HepG2 (cell line): ENCODE measurements around the gene SH2D1B. TPM values are rescaled to one million over a fixed set of nuclear protein-coding genes. Genes with fewer than 3 reads are reported as not detected.

Experiments used
- ATF2 ChIP-seq: sonication (generic); formaldehyde crosslinking; IDR thresholded peaks from 2 replicates; pipeline ENCODE4 v1.4.0; 2020; ENCODE audit warnings: missing genetic modification reagents
- CTCF ChIP-seq: sonication (generic); formaldehyde crosslinking; IDR thresholded peaks from 2 replicates; pipeline ENCODE4 v1.5.0; 2020; ENCODE audit warnings: mild to moderate bottlenecking, missing genetic modification reagents, moderate library complexity
- GLI4 ChIP-seq: sonication (generic); formaldehyde crosslinking; IDR thresholded peaks from 2 replicates; pipeline ENCODE4 v1.5.1; 2020; ENCODE audit warnings: missing genetic modification reagents, mild to moderate bottlenecking, moderate library complexity, borderline replicate concordance
- RAD21 ChIP-seq: fragments of 450-650 bp; formaldehyde crosslinking; IDR thresholded peaks from 2 replicates; pipeline ENCODE4 v1.5.0; 2020; ENCODE audit warnings: mild to moderate bottlenecking
- RXRB ChIP-seq: IDR thresholded peaks from 2 replicates; pipeline ENCODE4 v1.6.1; 2016; ENCODE audit warnings: borderline replicate concordance, missing genetic modification reagents, missing compliant biosample characterization
- SRSF4 ChIP-seq: fragments of 200-400 bp; formaldehyde crosslinking; IDR thresholded peaks from one replicate; pipeline ENCODE4 v1.6.1; 2018; ENCODE audit warnings: mild to moderate bottlenecking, low read depth, low read length, moderate library complexity; ENCODE audit not compliant: poor library complexity, severe bottlenecking
- U2AF2 ChIP-seq: fragments of 200-400 bp; formaldehyde crosslinking; IDR thresholded peaks from 2 replicates; pipeline ENCODE4 v1.6.1; 2017; ENCODE audit warnings: low read depth, mild to moderate bottlenecking, low read length
- ZNF121 ChIP-seq: sonication (generic); formaldehyde crosslinking; IDR thresholded peaks from 2 replicates; pipeline ENCODE4 v1.5.0; 2020; ENCODE audit warnings: mild to moderate bottlenecking, missing genetic modification reagents
- ZNF17 ChIP-seq: sonication (generic); formaldehyde crosslinking; IDR thresholded peaks from 2 replicates; pipeline ENCODE4 v1.5.0; 2020; ENCODE audit warnings: mild to moderate bottlenecking, missing genetic modification reagents
- ZNF24 ChIP-seq: fragments of 450-650 bp; IDR thresholded peaks from 2 replicates; pipeline ENCODE4 v1.6.1; 2017; ENCODE audit warnings: antibody characterized with exemption, mild to moderate bottlenecking
- ZNF501 ChIP-seq: sonication (generic); formaldehyde crosslinking; IDR thresholded peaks from 2 replicates; pipeline ENCODE4 v1.5.1; 2020; ENCODE audit warnings: mild to moderate bottlenecking, moderate library complexity, missing genetic modification reagents
- ZNF530 ChIP-seq: sonication (generic); formaldehyde crosslinking; IDR thresholded peaks from 2 replicates; pipeline ENCODE4 v1.5.0; 2020; ENCODE audit warnings: low read depth, mild to moderate bottlenecking, missing genetic modification reagents
- ZNF746 ChIP-seq: sonication (generic); formaldehyde crosslinking; IDR thresholded peaks from 2 replicates; pipeline ENCODE4 v1.8.0; 2022; ENCODE audit warnings: mild to moderate bottlenecking, missing genetic modification reagents
- ZNF83 ChIP-seq: sonication (generic); formaldehyde crosslinking; IDR thresholded peaks from 2 replicates; pipeline ENCODE4 v1.4.0; 2020; ENCODE audit warnings: missing genetic modification reagents, mild to moderate bottlenecking, borderline replicate concordance
- polyA plus RNA-seq, 8 experiments: library from polyadenylated mRNA; depleted of rRNA in 3 of 8; stranded (reverse) in 7 of 8; unstranded in 1 of 8; fragments of >200 nt; fragmentation: Illumina TruSeq in 4 of 8; extraction: Trizol in 4 of 8; gene quantifications; 2 replicates each; pipeline versions ENCODE4 v1.2.1 to v1.2.3, GENCODE V29; 2011 to 2016; ENCODE audit warnings: low read depth in 4 of 8, missing spikeins in 1 of 8, mixed read lengths in 1 of 8; ENCODE audit not compliant: insufficient read depth in 1 of 8
- total RNA-seq, 5 experiments: library from RNA; depleted of rRNA; stranded (reverse); fragments of >200 nt; fragmentation: Illumina TruSeq; extraction: Trizol; gene quantifications; 2 replicates each; pipeline ENCODE4 v1.2.3, GENCODE V29; 2016; ENCODE audit warnings: low read depth in 1 of 5
- TF ChIP-seq, protein P1 (sequence below): sonication (generic); formaldehyde crosslinking; IDR thresholded peaks from 2 replicates; pipeline ENCODE4 v1.4.0; 2020; ENCODE audit warnings: mild to moderate bottlenecking, missing genetic modification reagents

SH2D1B gene
- total and polyA plus RNA-seq, 2 of the 13 experiments (the other 11 are each of a cell fraction or from before 2014, with no cell fraction given), result not detected

GRCh38 chr1:162391790-162392563 is 20.0 kb downstream of the SH2D1B start (continued):
- TF ChIP-seq RAD21 (CRISPR knock-in tag), result peak; percentile 19; the same call in 1 of the 2 replicates
- TF ChIP-seq ZNF121 (CRISPR knock-in tag), result no peak
- no peak for TF ChIP-seq ZNF17 (CRISPR knock-in tag)
- TF ChIP-seq ZNF83 (CRISPR knock-in tag), result no peak
- TF ChIP-seq ZNF24, result peak; percentile 86
- no peak for TF ChIP-seq RXRB
- no peak for TF ChIP-seq ZNF746 (CRISPR knock-in tag)
- TF ChIP-seq CTCF (CRISPR knock-in tag), result peak; percentile 79
- TF ChIP-seq U2AF2, result peak; percentile 97
- TF ChIP-seq ZNF530, result no peak
- TF ChIP-seq, protein P1, sequence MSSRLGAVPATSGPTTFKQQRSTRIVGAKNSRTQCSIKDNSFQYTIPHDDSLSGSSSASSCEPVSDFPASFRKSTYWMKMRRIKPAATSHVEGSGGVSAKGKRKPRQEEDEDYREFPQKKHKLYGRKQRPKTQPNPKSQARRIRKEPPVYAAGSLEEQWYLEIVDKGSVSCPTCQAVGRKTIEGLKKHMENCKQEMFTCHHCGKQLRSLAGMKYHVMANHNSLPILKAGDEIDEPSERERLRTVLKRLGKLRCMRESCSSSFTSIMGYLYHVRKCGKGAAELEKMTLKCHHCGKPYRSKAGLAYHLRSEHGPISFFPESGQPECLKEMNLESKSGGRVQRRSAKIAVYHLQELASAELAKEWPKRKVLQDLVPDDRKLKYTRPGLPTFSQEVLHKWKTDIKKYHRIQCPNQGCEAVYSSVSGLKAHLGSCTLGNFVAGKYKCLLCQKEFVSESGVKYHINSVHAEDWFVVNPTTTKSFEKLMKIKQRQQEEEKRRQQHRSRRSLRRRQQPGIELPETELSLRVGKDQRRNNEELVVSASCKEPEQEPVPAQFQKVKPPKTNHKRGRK, result peak; percentile 96
- no peak for TF ChIP-seq ATF2 (CRISPR knock-in tag)
- no peak for TF ChIP-seq ZNF501 (CRISPR knock-in tag)
- TF ChIP-seq SRSF4, result no peak
- TF ChIP-seq GLI4 (CRISPR knock-in tag), result no peak
